ENCODE results near the gene MAGT1. TPM values are rescaled to one million over a fixed set of nuclear protein-coding genes. Genes with fewer than 3 reads are reported as not detected.

The MAGT1 gene
- total RNA-seq, 1 experiment from 2014 or later = 75.0 TPM

GRCh38 chrX:77930581-77930980 is 35.3 kb upstream of the MAGT1 start:
- Mint-ChIP-seq H3K9me3 (ENCODE audit: unreplicated experiment) (no peaks in the 10 kb centered on the region), H3K36me3 (ENCODE audit: insufficient read depth, unreplicated experiment) (no peaks in the 10 kb centered on the region), H3K27me3 (ENCODE audit: insufficient read depth, unreplicated experiment) (no peaks in the 10 kb centered on the region), H3K27ac (ENCODE audit: unreplicated experiment) (no peak overlapping the region), H3K4me3 (ENCODE audit: unreplicated experiment) (no peak overlapping the region), H3K4me1 (ENCODE audit: low read depth, unreplicated experiment) (no peaks in the 10 kb centered on the region)
- no peaks in the 10 kb centered on the region for H3K9me3 ChIP-seq
- no peak overlapping the region for H3K4me3 ChIP-seq (ENCODE audit: low read depth, low read length)
- ChIA-PET CTCF (no interaction called here), POLR2A (no interaction called here)
- no TSS peak for BruUV-seq (replicated peaks)
- no peak for DNase-seq
- no peaks in the 10 kb centered on the region for H3K4me1 ChIP-seq
- no peaks in the 10 kb centered on the region for H3K27me3 ChIP-seq (replicated peaks; ENCODE audit: control insufficient read depth, insufficient read depth, low read length)
- no peaks in the 10 kb centered on the region for H3K36me3 ChIP-seq (ENCODE audit: control insufficient read depth, insufficient read depth, low read length)
- intact Hi-C loops (cut with micrococcal nuclease; ENCODE audit: unreplicated experiment) = no loop called here
- TF ChIP-seq CTCF (IDR thresholded peaks at IDR 0.05; ENCODE audit: insufficient read depth in 1 of 2, low read depth in 1 of 2, low read length in 1 of 2, severe bottlenecking in 1 of 2, unreplicated experiment in 1 of 2) = no peak

- H3K4me1 Mint-ChIP-seq (ENCODE audit: low read depth, unreplicated experiment) = no peaks in the 10 kb centered on the region
- Histone ChIP-seq H3K4me3 (ENCODE audit: low read depth, low read length) (no peak overlapping the region), H3K36me3 (ENCODE audit: control insufficient read depth, insufficient read depth, low read length) (no peaks in the 10 kb centered on the region), H3K9me3 (no peaks in the 10 kb centered on the region), H3K4me1 (no peaks in the 10 kb centered on the region), H3K27me3 (replicated peaks; ENCODE audit: control insufficient read depth, insufficient read depth, low read length) (no peaks in the 10 kb centered on the region)
- H3K36me3 Mint-ChIP-seq (ENCODE audit: insufficient read depth, unreplicated experiment) = no peaks in the 10 kb centered on the region
- H3K9me3 Mint-ChIP-seq (ENCODE audit: unreplicated experiment) = no peaks in the 10 kb centered on the region
- H3K4me3 Mint-ChIP-seq (ENCODE audit: unreplicated experiment) = no peak overlapping the region
- no peak for TF ChIP-seq CTCF (IDR thresholded peaks at IDR 0.05; ENCODE audit: insufficient read depth in 1 of 2, low read depth in 1 of 2, low read length in 1 of 2, severe bottlenecking in 1 of 2, unreplicated experiment in 1 of 2)
- no peaks in the 10 kb centered on the region for H3K27me3 Mint-ChIP-seq (ENCODE audit: insufficient read depth, unreplicated experiment)
- H3K27ac Mint-ChIP-seq (ENCODE audit: unreplicated experiment) = no peak overlapping the region
- intact Hi-C loops (cut with micrococcal nuclease; ENCODE audit: unreplicated experiment) = no loop called here
- ChIA-PET POLR2A (no interaction called here), CTCF (no interaction called here)
- no peak for DNase-seq
- no TSS peak for BruUV-seq (replicated peaks)
These were observed 30.5 kb upstream of the MAGT1 start for GRCh38 chrX:77925764-77926163.

- no peak overlapping the region for H3K4me3 Mint-ChIP-seq (ENCODE audit: unreplicated experiment)
- no peak for TF ChIP-seq CTCF (IDR thresholded peaks at IDR 0.05; ENCODE audit: insufficient read depth in 1 of 2, low read depth in 1 of 2, low read length in 1 of 2, severe bottlenecking in 1 of 2, unreplicated experiment in 1 of 2)
- no peak overlapping the region for H3K27ac Mint-ChIP-seq (ENCODE audit: unreplicated experiment)
- no TSS peak for BruUV-seq (replicated peaks)
- H3K4me1 ChIP-seq = no peaks in the 10 kb centered on the region
- intact Hi-C loops (cut with micrococcal nuclease; ENCODE audit: unreplicated experiment) = no loop called here
- no peak overlapping the region for H3K4me3 ChIP-seq (ENCODE audit: low read depth, low read length)
- H3K36me3 ChIP-seq (ENCODE audit: control insufficient read depth, insufficient read depth, low read length) = no peaks in the 10 kb centered on the region
- H3K9me3 Mint-ChIP-seq (ENCODE audit: unreplicated experiment) = no peaks in the 10 kb centered on the region
- H3K4me1 Mint-ChIP-seq (ENCODE audit: low read depth, unreplicated experiment) = no peaks in the 10 kb centered on the region
- ChIA-PET CTCF (no interaction called here), POLR2A (no interaction called here)
- no peaks in the 10 kb centered on the region for H3K36me3 Mint-ChIP-seq (ENCODE audit: insufficient read depth, unreplicated experiment)
- no peaks in the 10 kb centered on the region for H3K27me3 ChIP-seq (replicated peaks; ENCODE audit: control insufficient read depth, insufficient read depth, low read length)
- no peaks in the 10 kb centered on the region for H3K27me3 Mint-ChIP-seq (ENCODE audit: insufficient read depth, unreplicated experiment)
- no peaks in the 10 kb centered on the region for H3K9me3 ChIP-seq
- DNase-seq = no peak
These were observed 29.2 kb upstream of the MAGT1 start for GRCh38 chrX:77924320-77924859.
